HG03432 (cell line): ENCODE measurements around the gene WASHC3.
"Not testable (repeated sequence)": the region's sequence is repeated elsewhere in the genome, so short reads cannot be mapped to it uniquely, and the experiment has no call there.

Experiments used
- ATAC-seq: cut with Tn5 transposase; IDR thresholded peaks from one replicate; pipeline ENCODE4 v1.9.1; 2021; ENCODE audit warnings: mild to moderate bottlenecking, moderate library complexity; ENCODE audit not compliant: unreplicated experiment

Gene WASHC3, protein sequence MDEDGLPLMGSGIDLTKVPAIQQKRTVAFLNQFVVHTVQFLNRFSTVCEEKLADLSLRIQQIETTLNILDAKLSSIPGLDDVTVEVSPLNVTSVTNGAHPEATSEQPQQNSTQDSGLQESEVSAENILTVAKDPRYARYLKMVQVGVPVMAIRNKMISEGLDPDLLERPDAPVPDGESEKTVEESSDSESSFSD

DNA sequence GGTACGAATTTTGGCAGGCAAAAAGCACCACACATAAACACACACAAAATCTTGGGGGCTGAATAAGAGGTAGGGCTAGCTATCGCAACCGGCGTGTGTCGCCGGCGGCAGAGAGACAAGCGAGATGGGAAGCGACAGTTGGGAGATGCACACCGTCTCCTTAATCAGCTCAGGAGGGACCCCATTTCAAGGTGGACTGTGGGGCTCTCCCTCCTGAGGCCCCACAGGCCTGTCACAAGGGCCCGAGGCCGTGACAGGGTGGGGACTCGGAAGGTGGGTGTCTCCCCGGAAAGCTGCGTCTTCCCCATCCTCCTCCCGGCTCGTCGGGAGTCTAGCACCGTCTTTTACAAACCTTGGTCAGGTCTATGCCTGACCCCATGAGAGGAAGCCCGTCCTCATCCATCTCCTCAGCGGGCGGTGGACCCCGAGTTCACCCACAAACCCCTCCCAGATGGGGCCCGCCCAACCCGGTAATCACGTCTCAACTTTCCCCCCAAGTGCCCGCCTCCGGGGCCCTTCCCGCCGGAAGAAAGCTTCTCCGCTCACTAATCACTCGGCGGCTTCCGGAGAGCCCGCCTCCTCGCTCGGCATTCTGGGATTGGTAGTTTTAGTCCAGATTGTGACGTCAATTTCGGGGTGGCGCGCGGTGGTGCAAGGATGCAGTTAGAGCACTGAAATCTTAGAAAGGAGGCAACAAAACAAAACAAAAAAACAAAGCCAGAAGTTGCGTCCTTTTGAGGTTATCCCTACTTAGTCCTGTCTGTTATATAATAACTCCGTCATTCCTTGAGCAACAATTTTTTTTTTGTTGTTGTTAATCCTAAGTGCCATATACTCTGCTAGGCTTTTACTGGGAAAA is at the start of gene WASHC3:
WASHC3 (minus strand) TSS at position 432 of the 859 bp plus-strand sequence; CDS start at position 403, 29 bp downstream.
- peak; percentile 98 for ATAC-seq

DNA sequence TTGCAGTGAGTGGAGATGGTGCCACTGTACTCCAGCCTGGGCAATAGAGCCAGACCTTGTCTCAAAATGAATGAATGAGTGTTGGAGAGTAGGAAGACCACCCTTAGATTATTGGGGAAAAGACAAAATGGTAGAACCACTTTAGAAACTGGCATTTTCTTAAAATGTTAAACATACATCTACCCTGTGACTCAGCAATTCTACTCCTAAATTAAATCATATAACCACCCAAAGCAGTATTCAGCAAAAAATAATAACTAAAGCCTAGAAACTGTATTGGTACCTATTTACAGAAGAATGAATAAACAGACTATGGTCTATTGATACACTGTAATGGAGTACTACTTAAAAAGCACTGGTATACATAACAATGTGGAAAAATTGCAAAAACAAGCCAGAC is 49.0 kb upstream of the WASHC3 start:
- ATAC-seq, result no peak

DNA sequence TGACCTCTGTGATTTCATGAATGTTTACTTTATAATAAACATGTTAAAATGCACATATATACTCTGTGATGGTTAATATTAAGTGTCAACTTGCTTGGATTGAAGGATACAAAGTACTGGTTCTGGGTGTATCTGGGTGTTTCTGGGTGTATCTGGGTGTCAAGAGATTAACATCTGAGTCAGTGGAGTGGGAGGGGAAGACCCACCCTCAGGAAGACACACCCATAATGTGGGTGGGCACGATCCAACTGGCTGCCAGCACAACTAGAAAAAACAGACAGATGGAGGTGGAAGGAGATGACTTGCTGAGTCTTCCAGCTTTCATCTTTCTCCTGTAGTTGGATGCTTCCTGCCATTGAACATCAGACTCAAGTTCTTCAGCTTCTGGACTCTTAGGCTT is 46.2 kb upstream of the WASHC3 start:
- ATAC-seq, result no peak

DNA sequence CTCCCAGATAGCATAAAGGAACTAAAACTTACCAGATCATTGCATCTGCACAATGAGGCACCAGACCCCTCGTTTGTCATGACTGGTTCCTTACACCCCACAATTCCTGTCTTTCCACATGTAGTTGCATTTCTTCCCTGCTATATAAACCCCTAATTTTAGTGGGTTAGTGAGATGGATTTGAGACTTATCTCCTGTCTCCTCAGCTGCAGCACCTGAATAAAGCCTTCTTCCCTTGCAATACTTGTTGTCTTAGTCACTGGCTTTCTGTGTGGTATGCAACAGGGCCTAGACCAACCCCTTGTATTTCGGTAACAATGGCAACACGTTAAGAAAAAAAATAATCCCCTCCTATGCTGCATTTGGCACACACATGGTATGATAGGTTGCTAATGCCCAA is 45.1 kb upstream of the WASHC3 start:
- ATAC-seq, result no peak

DNA sequence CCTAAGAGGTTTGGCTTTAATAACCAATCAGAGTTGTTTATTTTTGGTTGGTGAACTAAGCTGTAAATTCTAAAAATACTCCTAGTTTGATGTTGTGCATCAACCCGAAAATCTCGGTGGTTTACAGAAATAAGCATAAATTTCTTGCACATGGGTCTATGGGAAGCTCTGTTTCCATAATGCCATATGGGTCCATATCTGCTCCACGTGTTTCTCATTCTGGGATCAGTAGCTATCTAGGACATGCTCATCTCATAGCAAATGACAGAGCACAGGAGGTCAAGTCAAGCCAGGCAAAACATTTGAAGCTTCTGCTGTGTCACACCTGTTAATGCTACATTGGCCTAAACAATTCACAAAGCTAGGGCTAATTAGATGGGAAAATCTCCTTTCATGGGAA is 35.1 kb upstream of the WASHC3 start:
- no peak for ATAC-seq

DNA sequence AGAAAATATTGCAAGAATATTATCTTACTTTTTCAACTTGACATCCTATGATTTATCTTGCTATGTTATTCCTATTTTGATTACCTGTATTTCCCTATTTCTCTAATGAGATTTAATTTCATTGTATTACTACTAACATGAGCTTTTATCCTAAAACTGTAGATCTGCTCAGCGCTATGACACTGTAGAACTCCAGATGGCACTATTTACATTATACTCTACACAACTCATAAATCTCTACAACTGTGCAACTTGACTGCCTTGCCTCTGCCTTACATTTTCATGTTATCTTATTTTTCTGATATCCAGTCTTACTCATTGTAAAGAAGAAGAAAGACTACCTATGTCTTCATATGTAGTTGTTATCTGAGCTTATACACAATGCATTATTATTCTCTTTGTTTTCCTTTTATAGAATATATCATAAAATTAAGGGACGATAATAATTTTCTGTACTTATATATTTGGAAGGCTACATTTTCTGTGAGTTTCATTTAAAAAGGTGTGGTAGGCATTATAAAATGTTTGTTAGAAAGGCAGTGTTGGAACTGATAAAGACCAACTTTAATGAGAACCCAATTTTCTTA is 34.0 kb upstream of the WASHC3 start:
- peak; percentile 57 for ATAC-seq

DNA sequence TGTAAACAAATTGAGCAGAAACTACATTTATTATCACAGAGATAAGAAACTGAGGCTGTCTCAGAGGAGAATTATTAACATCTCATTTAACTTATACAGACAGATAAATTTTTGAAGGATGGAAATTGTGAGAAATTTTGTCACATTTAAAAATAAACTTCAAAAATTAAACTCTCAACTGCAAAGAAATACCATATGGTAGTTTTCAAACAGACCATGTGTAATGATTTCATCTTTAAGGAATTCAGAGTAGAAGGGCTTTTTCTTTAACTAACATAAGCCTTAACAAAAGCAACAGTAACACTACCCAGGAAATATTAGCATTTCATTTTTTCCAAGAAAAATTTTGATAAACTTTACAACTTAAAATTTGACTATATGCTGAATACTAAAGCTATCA is 31.5 kb upstream of the WASHC3 start:
- no peak for ATAC-seq

DNA sequence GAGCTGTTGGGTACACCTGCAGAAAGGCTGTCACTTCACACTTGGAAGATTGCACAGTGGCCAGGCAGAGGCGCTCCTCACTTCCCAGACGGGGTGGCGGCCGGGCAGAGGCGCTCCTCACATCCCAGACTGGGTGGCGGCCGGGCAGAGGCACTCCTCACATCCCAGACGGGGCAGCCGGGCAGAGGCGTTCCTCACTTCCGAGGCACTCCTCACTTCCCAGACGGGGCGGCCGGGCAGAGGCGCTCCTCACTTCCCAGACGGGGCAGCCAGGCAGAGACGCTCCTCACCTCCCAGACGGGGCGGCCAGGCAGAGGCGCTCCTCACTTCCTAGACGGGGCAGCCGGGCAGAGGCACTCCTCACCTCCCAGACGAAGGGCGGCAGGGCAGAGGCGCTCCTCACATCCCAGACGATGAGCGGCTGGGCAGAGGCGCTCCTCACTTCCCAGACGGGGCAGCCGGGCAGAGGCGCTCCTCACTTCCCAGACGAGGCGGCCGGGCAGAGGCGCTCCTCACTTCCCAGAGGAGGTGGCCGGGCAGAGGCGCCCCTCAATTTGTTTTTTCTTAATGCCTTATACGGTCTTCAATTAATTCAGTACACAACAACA is 27.5 kb upstream of the WASHC3 start:
- not testable (repeated sequence) for ATAC-seq

DNA sequence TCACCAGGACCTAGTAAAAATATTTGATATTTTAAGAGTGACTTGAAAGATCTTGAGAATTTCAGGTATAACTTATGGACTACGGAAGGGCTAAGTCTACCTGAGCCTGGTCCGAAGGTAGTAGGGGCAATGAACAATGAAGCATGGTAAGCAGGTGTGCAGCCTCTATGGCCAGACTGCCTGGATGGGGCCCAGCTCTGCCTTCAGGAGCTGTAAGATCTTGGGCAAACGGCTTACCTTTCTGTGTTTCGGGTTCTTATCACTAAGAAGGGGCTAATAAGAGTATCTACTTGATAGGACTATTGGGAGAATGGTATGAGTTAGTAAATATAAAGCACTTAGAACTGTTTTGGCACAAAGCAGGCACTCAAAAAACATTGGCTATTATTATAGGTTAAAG is 19.1 kb upstream of the WASHC3 start:
- ATAC-seq, result no peak

DNA sequence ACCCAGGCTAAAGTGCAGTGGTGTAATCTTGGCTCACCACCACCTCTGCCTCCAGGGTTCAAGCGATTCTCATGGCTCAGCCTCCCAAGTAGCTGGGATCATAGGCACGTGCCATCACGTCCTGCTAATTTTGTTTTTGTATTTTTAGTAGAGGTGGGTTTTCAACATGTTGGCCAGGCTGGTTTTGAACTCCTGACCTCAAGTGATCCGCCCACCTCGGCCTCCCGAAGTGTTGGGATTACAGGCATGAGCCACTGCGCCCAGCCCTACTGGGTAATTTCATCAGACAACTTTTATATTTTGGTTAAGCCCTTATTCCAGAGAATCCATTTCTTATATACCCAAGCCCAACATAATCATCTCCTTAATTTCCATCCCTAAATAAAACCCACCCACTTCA is 10.3 kb upstream of the WASHC3 start:
- not testable (repeated sequence) for ATAC-seq

DNA sequence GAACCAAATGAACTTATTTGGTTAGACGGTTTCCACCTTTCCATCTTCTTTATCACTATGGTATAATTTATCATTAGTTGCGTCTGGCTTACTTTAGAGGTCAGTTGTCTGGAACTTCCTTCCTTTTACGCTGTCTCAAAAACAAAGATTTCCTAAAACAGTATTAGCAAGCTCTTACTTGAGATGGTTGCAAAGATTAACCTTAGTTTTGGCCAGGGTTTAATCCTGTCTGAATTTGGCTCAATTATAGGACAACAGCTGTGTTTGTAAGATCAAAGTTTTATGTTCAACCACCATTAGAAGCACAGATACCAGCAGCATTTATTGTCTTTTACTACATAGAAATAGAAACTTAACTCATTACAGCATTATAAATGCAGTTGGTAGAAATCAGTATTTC is 7.9 kb upstream of the WASHC3 start:
- no peak for ATAC-seq

DNA sequence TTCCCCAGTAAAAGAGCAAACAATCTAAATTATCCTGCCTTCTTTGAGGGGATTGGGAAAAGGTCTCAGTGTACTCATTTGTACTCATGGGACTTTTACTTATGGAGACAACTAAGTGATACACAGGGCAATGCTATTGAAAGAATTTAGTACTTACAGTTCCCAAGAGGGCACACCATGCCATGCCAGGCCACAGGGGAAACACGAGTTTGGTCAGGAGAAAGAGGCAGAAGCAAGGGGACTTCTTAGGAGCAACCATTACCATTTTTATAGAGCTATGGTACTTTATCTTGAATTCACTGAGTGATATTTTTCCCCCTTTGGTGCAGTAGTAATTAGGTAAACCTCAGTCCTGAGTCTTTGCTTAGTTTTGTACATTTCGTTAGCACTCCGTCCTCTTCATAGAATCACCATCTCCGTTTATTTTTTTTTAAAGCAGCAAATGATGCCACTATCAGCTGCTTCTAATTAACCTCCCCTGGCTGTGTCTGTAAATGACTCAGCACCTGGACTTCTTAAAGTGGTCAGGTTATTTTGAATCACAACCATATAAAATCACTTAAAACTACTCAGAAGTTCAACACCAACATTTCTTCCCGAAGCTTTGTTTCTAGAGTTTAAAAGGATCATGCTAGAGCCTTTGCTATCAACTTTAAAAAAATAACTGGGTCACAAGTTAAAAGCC is 5.9 kb upstream of the WASHC3 start:
- no peak for ATAC-seq

DNA sequence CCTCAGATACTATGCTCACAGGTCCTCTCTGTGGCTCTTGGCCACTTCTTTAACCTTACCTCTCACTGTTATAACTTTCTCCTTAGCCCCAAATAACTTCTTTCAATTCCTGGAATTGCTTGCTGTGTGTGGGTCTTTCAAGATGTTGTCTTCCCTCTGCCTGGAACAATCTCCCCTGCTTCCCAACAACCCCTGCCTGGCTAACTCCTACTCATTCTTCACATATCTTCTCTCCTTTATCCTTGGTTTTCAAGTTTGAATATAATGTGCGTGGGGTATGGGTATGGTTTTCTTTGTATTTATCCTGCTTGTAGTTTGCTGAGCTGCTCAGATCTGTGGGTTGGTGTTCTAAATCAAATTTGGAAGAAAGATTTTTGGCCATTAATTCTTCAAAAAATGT is 2.7 kb upstream of the WASHC3 start:
- no peak for ATAC-seq

DNA sequence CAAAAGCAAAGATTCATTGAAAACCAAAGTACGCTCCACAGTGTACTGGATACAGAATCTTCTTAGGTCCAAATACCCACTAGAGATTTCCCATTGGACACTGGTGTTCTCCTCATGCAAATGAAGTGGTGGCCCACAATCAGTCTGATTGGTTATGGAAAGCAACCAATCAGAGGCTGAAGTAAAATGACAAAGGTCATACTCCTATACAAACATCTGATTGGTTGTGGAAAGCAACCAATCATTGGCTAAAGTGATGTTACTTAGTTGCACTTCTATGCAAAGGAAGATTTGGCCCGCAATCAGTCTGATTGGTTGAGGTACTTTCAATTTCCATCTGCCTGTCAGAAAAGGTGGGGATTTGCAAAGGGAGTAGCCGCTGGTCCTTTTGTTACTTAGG is 1.3 kb upstream of the WASHC3 start:
- no peak for ATAC-seq

DNA sequence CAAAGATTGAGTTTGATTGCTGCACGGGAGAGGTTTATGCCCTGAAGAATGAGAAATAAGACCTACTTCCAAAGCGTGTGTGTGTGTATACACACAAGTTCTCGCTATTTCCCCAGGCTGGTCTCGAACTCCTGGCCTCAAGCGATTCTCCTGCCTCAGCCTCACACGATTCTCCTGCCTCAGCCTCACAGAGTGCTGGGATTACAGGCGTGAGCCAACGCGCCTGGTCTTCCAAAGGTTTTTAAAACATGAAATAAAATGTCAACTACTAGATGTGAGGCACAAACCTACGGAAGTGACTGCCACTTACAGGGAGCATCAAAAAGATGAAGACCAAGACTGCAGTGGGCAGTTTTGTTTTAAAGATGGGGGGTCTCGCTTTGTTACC is 622 bp upstream of the WASHC3 start:
- no peak for ATAC-seq

DNA sequence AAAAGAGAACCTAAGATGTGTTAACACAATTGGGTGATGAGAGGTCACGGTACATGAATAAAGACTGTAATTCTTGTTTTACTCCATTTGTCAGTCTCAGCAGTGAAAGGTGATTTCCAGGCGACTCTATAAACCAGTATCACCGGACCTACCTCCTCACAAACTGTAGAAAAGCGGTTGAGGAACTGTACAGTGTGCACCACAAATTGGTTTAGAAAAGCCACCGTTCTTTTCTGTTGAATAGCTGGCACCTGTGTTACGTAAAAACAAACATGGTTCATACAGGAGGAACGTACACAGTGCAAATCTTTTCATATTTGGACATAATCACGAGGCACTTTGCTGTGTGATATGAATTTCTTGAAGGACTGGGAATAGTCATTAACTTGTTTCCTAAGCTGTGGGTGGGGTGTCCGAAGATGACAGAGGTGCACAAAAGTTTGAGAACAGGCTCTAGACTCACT is 663 bp downstream of the WASHC3 start:
- peak; percentile 30 for ATAC-seq

DNA sequence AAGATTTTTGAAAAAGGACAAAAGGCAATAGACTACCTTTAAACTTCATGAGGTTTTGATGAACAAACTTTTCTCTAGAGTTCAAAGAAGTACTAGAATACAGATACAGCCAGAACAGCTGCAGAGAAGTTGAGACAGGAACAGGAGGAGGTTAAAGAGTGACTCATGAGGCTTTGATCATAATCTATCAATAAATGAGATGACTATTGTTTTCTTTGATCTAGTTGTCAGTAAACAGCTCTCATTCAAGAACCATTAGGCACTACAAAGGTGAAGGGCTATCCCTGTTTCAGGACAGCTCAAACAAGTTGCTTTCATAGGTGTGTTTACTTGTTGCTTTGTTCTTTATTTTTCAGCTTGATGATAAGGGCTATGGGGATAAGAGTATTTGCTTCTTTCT is 2.4 kb downstream of the WASHC3 start:
- no peak for ATAC-seq

DNA sequence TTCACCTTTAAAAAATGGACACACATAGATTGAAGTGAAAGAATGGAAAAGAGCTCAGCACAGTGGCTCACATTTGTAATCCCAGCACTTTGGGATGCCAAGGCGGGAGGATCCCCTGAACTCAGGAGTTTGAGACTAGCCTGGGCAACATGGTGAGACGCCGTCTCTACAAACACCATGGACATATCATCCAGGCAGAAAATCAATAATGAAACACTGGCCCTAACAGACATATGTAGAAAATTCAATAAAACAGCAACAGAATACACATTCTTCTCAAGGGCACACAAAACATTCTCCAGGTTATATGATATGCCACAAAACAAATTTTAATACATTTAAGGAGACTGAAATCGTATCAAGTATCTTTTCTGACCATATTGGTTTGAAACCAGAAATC is 7.4 kb downstream of the WASHC3 start:
- ATAC-seq, result no peak

DNA sequence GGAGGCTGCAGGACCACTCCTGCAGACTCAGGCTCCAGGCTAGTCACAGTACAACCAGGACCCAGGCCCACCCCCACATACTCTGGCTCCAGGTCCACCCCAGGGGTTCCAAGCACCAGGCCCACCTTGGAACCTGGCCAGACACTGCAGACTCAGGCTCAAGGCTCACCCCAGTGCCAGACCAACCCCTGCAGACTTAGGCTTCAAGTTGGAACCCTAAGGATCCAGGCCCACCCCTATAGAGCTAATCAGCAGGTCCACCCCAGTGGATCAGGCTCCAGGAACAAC is 8.8 kb downstream of the WASHC3 start:
- ATAC-seq, result no peak

DNA sequence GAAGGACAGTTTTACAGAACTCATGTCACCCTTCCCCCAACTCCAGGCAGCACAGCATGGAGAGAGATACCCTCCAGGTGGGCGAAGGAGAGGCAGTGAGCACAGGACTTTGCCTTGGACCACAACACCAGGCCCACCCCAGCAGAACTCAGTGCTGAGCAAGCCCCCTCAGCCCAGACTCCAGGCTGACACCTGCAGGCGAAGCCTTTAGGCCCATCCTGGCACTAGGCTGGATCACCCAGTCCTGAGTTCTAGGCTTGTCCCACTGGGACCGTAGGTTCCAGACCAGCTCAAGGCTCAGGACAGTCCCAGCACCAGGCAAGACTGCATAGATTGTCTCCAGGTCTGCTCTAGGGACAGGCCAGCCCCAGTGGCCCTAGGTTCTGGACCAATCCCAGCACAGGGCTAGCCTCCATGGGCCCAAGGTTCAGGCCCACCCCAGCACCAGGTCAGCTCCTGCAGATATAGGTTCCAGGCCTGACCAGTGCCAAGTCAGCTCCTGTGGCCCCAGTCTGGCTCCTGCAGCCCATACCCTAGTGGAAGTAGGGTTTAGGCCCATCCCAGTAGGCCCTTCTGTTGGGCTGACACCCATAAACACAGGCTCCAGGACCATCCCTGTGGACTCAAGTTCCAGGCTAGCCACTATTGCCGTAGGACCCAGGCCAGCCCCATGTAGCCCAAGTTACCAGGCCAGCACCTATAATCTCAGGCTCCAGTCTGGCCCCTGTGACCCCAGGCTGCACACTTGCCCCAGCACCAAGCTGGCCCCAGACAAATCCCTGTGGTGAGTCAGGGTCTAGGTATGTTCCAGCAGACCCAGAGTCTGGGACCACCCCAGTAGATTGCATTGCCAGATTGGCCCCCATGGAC is 9.4 kb downstream of the WASHC3 start:
- no peak for ATAC-seq
